ENCODE measurements around the gene COQ3.

COQ3 gene

GRCh38 chr6:99393698-99394531 is at the start of gene COQ3:
Gene COQ3, minus strand, starts transcription at chr6:99394195. Its CDS starts 16 bp downstream, at chr6:99394179.
- Histone ChIP-seq H3K4me1 (ENCODE audit: low read length) (0 out of 2 replicates have a peak, but pooled peaks cover 5% of the 10 kb centered on the region), H3K4me3 (ENCODE audit: low read length) (peak within 1 kb of the TSS; percentile 98), H3K79me2 (ENCODE audit: low read length) (no peaks in the 10 kb centered on the region), H3K4me2 (ENCODE audit: low read length) (peak within 1 kb of the TSS; percentile 90), H3K9me3 (ENCODE audit: insufficient read depth, low read length) (no peaks in the 10 kb centered on the region), H2AFZ (ENCODE audit: low read depth, low read length) (peak within 1 kb of the TSS; percentile 92), H4K20me1 (ENCODE audit: insufficient read depth, low read length) (no peaks in the 10 kb centered on the region), H3K36me3 (replicated peaks; ENCODE audit: low read depth, low read length) (no peaks in the 10 kb centered on the region), H3K27me3 (ENCODE audit: low read depth, low read length) (no peaks in the 10 kb centered on the region), H3K9ac (ENCODE audit: low read length) (peak within 1 kb of the TSS; percentile 83), H3K27ac (ENCODE audit: low read length) (peak within 1 kb of the TSS; percentile 76)
- no peak for TF ChIP-seq CTCF (IDR thresholded peaks at IDR 0.05; ENCODE audit: low read depth, low read length)
- TF ChIP-seq EZH2phosphoT487 (IDR thresholded peaks at IDR 0.05; ENCODE audit: low read depth), result no peak

GRCh38 chr6:99434702-99435530 is 40.9 kb upstream of the COQ3 start:
- Histone ChIP-seq H3K4me2 (ENCODE audit: low read length) (no peak overlapping the region), H3K9ac (ENCODE audit: low read length) (no peak overlapping the region), H3K27ac (ENCODE audit: low read length) (no peak overlapping the region), H3K4me1 (ENCODE audit: low read length) (no peaks in the 10 kb centered on the region), H3K79me2 (ENCODE audit: low read length) (no peaks in the 10 kb centered on the region), H3K9me3 (ENCODE audit: insufficient read depth, low read length) (no peaks in the 10 kb centered on the region), H3K4me3 (ENCODE audit: low read length) (no peak overlapping the region), H3K27me3 (ENCODE audit: low read depth, low read length) (no peaks in the 10 kb centered on the region), H3K36me3 (replicated peaks; ENCODE audit: low read depth, low read length) (peaks cover 15% of the 10 kb centered on the region), H4K20me1 (ENCODE audit: insufficient read depth, low read length) (no peaks in the 10 kb centered on the region), H2AFZ (ENCODE audit: low read depth, low read length) (no peak overlapping the region)
- no peak for TF ChIP-seq EZH2phosphoT487 (IDR thresholded peaks at IDR 0.05; ENCODE audit: low read depth)
- TF ChIP-seq CTCF (IDR thresholded peaks at IDR 0.05; ENCODE audit: low read depth, low read length), result peak; percentile 36

- Histone ChIP-seq H3K4me3 (ENCODE audit: low read length) (no peak overlapping the region), H3K9me3 (ENCODE audit: insufficient read depth, low read length) (no peaks in the 10 kb centered on the region), H2AFZ (ENCODE audit: low read depth, low read length) (no peak overlapping the region), H3K27me3 (ENCODE audit: low read depth, low read length) (no peaks in the 10 kb centered on the region), H3K27ac (ENCODE audit: low read length) (no peak overlapping the region), H3K36me3 (replicated peaks; ENCODE audit: low read depth, low read length) (peaks cover 11% of the 10 kb centered on the region), H3K79me2 (ENCODE audit: low read length) (no peaks in the 10 kb centered on the region), H3K4me2 (ENCODE audit: low read length) (no peak overlapping the region), H3K4me1 (ENCODE audit: low read length) (peaks cover 2% of the 10 kb centered on the region), H4K20me1 (ENCODE audit: insufficient read depth, low read length) (no peaks in the 10 kb centered on the region), H3K9ac (ENCODE audit: low read length) (no peak overlapping the region)
- TF ChIP-seq EZH2phosphoT487 (IDR thresholded peaks at IDR 0.05; ENCODE audit: low read depth), result no peak
- no peak for TF ChIP-seq CTCF (IDR thresholded peaks at IDR 0.05; ENCODE audit: low read depth, low read length)
Measured at GRCh38 chr6:99432877-99433276, 38.9 kb upstream of the COQ3 start.

- H4K20me1 ChIP-seq (ENCODE audit: insufficient read depth, low read length), result no peaks in the 10 kb centered on the region
- TF ChIP-seq EZH2phosphoT487 (IDR thresholded peaks at IDR 0.05; ENCODE audit: low read depth), result no peak
- no peak for TF ChIP-seq CTCF (IDR thresholded peaks at IDR 0.05; ENCODE audit: low read depth, low read length)
- H3K36me3 ChIP-seq (replicated peaks; ENCODE audit: low read depth, low read length), result peaks cover 11% of the 10 kb centered on the region
- no peak overlapping the region for H3K4me2 ChIP-seq (ENCODE audit: low read length)
- no peak overlapping the region for H3K9ac ChIP-seq (ENCODE audit: low read length)
- no peak overlapping the region for H3K27ac ChIP-seq (ENCODE audit: low read length)
- H3K79me2 ChIP-seq (ENCODE audit: low read length), result no peaks in the 10 kb centered on the region
- H3K4me1 ChIP-seq (ENCODE audit: low read length), result peaks cover 12% of the 10 kb centered on the region
- H3K27me3 ChIP-seq (ENCODE audit: low read depth, low read length), result no peaks in the 10 kb centered on the region
- H2AFZ ChIP-seq (ENCODE audit: low read depth, low read length), result no peak overlapping the region
- H3K4me3 ChIP-seq (ENCODE audit: low read length), result no peak overlapping the region
- H3K9me3 ChIP-seq (ENCODE audit: insufficient read depth, low read length), result no peaks in the 10 kb centered on the region
Measured at GRCh38 chr6:99431901-99432300, 37.9 kb upstream of the COQ3 start.
